Astrocyte (in vitro differentiated cells and primary cell): Measurements from ENCODE around the gene OXSM. TPM values are rescaled to one million over a fixed set of nuclear protein-coding genes. Genes with fewer than 3 reads are reported as not detected.

Source experiments
- DNase-seq: peaks from one replicate; pipeline ENCODE4 v3.0.0-alpha.2; 2010; ENCODE audit warnings: low read depth
- FAIRE-seq: peaks from 2 replicates; lab custom pipeline; 2011; peaks lifted over from hg19 to GRCh38; lab: Jason Lieb, UNC
- H2AFZ ChIP-seq: 2 replicates; pipeline ENCODE4 v1.6.0; 2012; ENCODE audit warnings: low read depth, low read length, inconsistent platforms
- H3K27ac ChIP-seq: 2 replicates; pipeline ENCODE4 v1.5.1; 2011; ENCODE audit warnings: low read depth, low read length, inconsistent platforms
- H3K27me3 ChIP-seq: 2 replicates; pipeline ENCODE4 v1.6.0; 2011; ENCODE audit warnings: low read length, inconsistent platforms; ENCODE audit not compliant: insufficient read depth
- H3K36me3 ChIP-seq: 2 replicates; pipeline ENCODE4 v1.5.1; 2011; ENCODE audit warnings: low read length, inconsistent platforms; ENCODE audit not compliant: insufficient read depth
- H3K4me1 ChIP-seq: 2 replicates; pipeline ENCODE4 v1.5.1; 2011; ENCODE audit warnings: low read length, inconsistent platforms; ENCODE audit not compliant: insufficient read depth
- H3K4me2 ChIP-seq: 2 replicates; pipeline ENCODE4 v1.6.0; 2012; ENCODE audit warnings: low read length, inconsistent platforms
- H3K4me3 ChIP-seq: 2 replicates; pipeline ENCODE4 v1.5.1; 2011; ENCODE audit warnings: low read depth, mild to moderate bottlenecking, low read length, inconsistent platforms; ENCODE audit not compliant: insufficient read depth
- H3K79me2 ChIP-seq: 2 replicates; pipeline ENCODE4 v1.6.0; 2012; ENCODE audit warnings: mild to moderate bottlenecking, low read length, inconsistent platforms; ENCODE audit not compliant: insufficient read depth
- H3K9ac ChIP-seq: 2 replicates; pipeline ENCODE4 v1.6.0; 2012; ENCODE audit warnings: mild to moderate bottlenecking, low read length, inconsistent platforms
- H3K9me3 ChIP-seq: 2 replicates; pipeline ENCODE4 v1.5.1; 2012; ENCODE audit warnings: low read depth, mild to moderate bottlenecking, low read length, inconsistent platforms; ENCODE audit not compliant: insufficient read depth
- H4K20me1 ChIP-seq: 2 replicates; pipeline ENCODE4 v1.6.0; 2012; ENCODE audit warnings: low read length, inconsistent platforms; ENCODE audit not compliant: insufficient read depth
- H3K27ac Mint-ChIP-seq: one replicate; pipeline ENCODE4 v1.8.0; 2021; ENCODE audit warnings: mild to moderate bottlenecking, mixed read lengths; ENCODE audit not compliant: unreplicated experiment
- H3K27me3 Mint-ChIP-seq: one replicate; pipeline ENCODE4 v1.8.0; 2021; ENCODE audit warnings: low read depth, mixed read lengths; ENCODE audit not compliant: unreplicated experiment
- H3K36me3 Mint-ChIP-seq: one replicate; pipeline ENCODE4 v1.8.0; 2021; ENCODE audit warnings: low read depth, mixed read lengths; ENCODE audit not compliant: unreplicated experiment
- H3K4me1 Mint-ChIP-seq: one replicate; pipeline ENCODE4 v1.8.0; 2021; ENCODE audit warnings: low read depth, mixed read lengths; ENCODE audit not compliant: unreplicated experiment
- H3K4me3 Mint-ChIP-seq: one replicate; pipeline ENCODE4 v1.8.0; 2021; ENCODE audit warnings: mild to moderate bottlenecking, moderate library complexity, mixed read lengths; ENCODE audit not compliant: unreplicated experiment
- H3K9me3 Mint-ChIP-seq: one replicate; pipeline ENCODE4 v1.8.0; 2021; ENCODE audit warnings: mild to moderate bottlenecking, mixed read lengths; ENCODE audit not compliant: unreplicated experiment
- EZH2 ChIP-seq: IDR thresholded peaks from 2 replicates; pipeline ENCODE4 v1.6.1; 2012; ENCODE audit warnings: mild to moderate bottlenecking, low read length, inconsistent platforms; ENCODE audit not compliant: insufficient read depth
- total RNA-seq: library from RNA; stranded (reverse); gene quantifications from 2 replicates; pipeline ENCODE4 v1.2.1, GENCODE V29; 2021
- TF ChIP-seq, protein P1 (sequence below): IDR thresholded peaks from 2 replicates; pipeline ENCODE4 v1.5.1; 2011; ENCODE audit warnings: low read depth, mild to moderate bottlenecking, inconsistent platforms, low read length, moderate library complexity; ENCODE audit not compliant: insufficient read depth

Gene OXSM
- total RNA-seq, 1 donor from 2014 or later, result 6.1 TPM

DNA sequence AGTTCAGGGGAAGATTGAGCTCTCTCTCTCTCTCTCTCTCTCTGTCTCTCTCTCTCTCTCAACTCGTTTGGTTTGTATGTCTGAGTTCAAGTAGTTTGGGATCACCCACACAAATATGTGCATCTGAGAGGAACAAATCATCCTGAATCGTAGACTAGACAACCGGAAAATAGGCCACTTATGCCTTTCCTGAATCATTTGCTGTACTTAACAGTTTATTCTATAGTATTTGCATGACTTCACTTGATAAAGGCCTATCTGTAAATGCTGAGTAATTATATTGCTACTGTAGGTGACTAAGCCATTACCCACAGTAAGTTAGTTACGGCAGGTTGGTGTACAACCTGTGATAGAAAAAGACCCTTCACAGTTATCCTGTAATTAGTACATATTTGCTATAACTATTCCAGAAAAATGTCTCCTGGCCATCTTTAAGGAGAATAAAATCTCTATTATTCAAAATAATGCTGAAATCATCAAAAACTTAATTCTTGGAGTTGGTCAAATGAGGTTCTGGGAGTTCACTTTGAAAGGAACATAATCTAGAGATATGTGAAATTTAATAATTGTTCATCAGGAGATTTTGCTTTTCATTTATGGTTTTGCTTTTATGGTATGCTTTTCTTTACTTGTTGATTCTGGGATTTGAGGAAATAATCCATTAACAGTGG, 31.1 kb downstream of the OXSM start:
- H4K20me1 ChIP-seq, result no peaks in the 10 kb centered on the region
- H3K4me1 ChIP-seq, result peaks cover 5% of the 10 kb centered on the region
- Mint-ChIP-seq H3K4me1 (peaks cover 12% of the 10 kb centered on the region), H3K4me3 (no peak overlapping the region), H3K9me3 (no peaks in the 10 kb centered on the region), H3K27me3 (no peaks in the 10 kb centered on the region), H3K27ac (peak overlapping the region; percentile 77), H3K36me3 (no peaks in the 10 kb centered on the region)
- H3K9me3 ChIP-seq, result no peaks in the 10 kb centered on the region
- DNase-seq, result no peak
- no peaks in the 10 kb centered on the region for H3K79me2 ChIP-seq
- TF ChIP-seq, protein P1, sequence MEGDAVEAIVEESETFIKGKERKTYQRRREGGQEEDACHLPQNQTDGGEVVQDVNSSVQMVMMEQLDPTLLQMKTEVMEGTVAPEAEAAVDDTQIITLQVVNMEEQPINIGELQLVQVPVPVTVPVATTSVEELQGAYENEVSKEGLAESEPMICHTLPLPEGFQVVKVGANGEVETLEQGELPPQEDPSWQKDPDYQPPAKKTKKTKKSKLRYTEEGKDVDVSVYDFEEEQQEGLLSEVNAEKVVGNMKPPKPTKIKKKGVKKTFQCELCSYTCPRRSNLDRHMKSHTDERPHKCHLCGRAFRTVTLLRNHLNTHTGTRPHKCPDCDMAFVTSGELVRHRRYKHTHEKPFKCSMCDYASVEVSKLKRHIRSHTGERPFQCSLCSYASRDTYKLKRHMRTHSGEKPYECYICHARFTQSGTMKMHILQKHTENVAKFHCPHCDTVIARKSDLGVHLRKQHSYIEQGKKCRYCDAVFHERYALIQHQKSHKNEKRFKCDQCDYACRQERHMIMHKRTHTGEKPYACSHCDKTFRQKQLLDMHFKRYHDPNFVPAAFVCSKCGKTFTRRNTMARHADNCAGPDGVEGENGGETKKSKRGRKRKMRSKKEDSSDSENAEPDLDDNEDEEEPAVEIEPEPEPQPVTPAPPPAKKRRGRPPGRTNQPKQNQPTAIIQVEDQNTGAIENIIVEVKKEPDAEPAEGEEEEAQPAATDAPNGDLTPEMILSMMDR, result no peak
- no peak for TF ChIP-seq EZH2
- no peak overlapping the region for H3K4me3 ChIP-seq
- peak overlapping the region; percentile 47 for H2AFZ ChIP-seq
- H3K9ac ChIP-seq, result peak overlapping the region; percentile 56
- H3K27me3 ChIP-seq, result peaks cover 3% of the 10 kb centered on the region
- H3K36me3 ChIP-seq, result no peaks in the 10 kb centered on the region
- H3K4me2 ChIP-seq, result peak overlapping the region; percentile 72
- no peak for FAIRE-seq
- peak overlapping the region; percentile 80 for H3K27ac ChIP-seq

DNA sequence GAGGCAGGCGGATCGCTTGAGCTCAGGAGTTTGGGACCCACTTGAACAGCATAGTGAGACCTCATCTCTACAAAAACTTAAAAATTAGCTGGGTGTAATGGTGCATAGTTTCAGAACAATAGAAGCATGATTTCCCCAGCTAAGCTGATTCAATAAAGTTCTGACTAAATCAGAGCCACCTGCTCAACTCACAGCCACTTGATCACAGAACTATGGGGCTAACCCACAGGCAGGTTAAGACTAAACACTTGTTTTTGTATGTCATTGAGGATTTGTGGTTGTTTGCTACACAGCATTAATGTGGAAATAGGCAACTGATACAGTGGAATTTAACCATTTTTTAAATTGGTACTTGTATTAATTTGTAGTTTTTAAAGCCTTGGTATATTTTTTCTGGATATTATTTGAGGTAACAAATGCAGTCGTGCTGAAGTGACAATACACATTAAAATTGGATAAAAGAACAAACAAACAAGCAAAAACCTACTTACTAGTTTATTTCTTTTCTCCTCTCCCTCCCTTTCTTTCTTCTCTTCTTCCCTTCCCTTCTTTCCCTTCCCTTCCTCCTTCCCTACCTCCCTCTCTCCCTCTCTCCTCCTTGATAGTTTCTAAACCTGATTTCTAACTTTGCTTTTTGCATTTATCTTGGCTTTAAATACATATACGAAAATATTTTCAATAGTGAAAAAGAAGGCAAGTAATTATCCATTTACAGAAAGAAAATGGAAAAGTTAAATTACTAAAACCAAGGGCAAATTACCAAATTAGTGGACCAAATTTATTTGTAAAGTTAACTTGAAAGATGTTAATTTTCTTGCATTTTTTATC, 32.1 kb downstream of the OXSM start:
- DNase-seq, result no peak
- Histone ChIP-seq H3K9me3 (no peaks in the 10 kb centered on the region), H3K79me2 (no peaks in the 10 kb centered on the region), H3K27me3 (peaks cover 5% of the 10 kb centered on the region), H3K9ac (no peak overlapping the region), H4K20me1 (no peaks in the 10 kb centered on the region), H2AFZ (no peak overlapping the region), H3K4me3 (no peak overlapping the region), H3K27ac (no peak overlapping the region), H3K4me2 (no peak overlapping the region), H3K4me1 (peaks cover 5% of the 10 kb centered on the region), H3K36me3 (no peaks in the 10 kb centered on the region)
- Mint-ChIP-seq H3K4me3 (no peak overlapping the region), H3K9me3 (no peaks in the 10 kb centered on the region), H3K27me3 (no peaks in the 10 kb centered on the region), H3K4me1 (peaks cover 12% of the 10 kb centered on the region), H3K36me3 (no peaks in the 10 kb centered on the region), H3K27ac (no peak overlapping the region)
- FAIRE-seq, result no peak
- TF ChIP-seq, protein P1, result no peak
- TF ChIP-seq EZH2, result no peak
